ENCODE measurements around the gene STARD3NL.
"Not testable (repeated sequence)": the region's sequence is repeated elsewhere in the genome, so short reads cannot be mapped to it uniquely, and the experiment has no call there.

STARD3NL gene

GRCh38 chr7:38223306-38223705 lies 45.3 kb downstream of the STARD3NL start:
- DNase-seq: no peak

GRCh38 chr7:38224392-38224791 lies 46.3 kb downstream of the STARD3NL start:
- DNase-seq: no peak

GRCh38 chr7:38229386-38229785 lies 51.3 kb downstream of the STARD3NL start:
- DNase-seq: no peak

GRCh38 chr7:38229884-38230642 lies 52.0 kb downstream of the STARD3NL start:
- DNase-seq: no peak

- no peak for DNase-seq
These were observed 54.7 kb downstream of the STARD3NL start for GRCh38 chr7:38232502-38233366.

- not testable (repeated sequence) for DNase-seq
These were observed 56.7 kb downstream of the STARD3NL start for GRCh38 chr7:38234759-38235158.

- no peak for DNase-seq
These were observed 57.6 kb downstream of the STARD3NL start for GRCh38 chr7:38235606-38236005.

GRCh38 chr7:38239129-38239528 lies 61.1 kb downstream of the STARD3NL start:
- DNase-seq: not testable (repeated sequence)

- no peak for DNase-seq
These were observed 63.0 kb downstream of the STARD3NL start for GRCh38 chr7:38241071-38241470.

- no peak for DNase-seq
These were observed 64.8 kb downstream of the STARD3NL start for GRCh38 chr7:38242814-38243213.

GRCh38 chr7:38243345-38243744 lies 65.3 kb downstream of the STARD3NL start:
- DNase-seq: not testable (repeated sequence)

- DNase-seq: no peak
These were observed 66.5 kb downstream of the STARD3NL start for GRCh38 chr7:38244516-38244915.

GRCh38 chr7:38245409-38245977 lies 67.4 kb downstream of the STARD3NL start:
- DNase-seq: no peak

- DNase-seq: no peak
These were observed 70.1 kb downstream of the STARD3NL start for GRCh38 chr7:38248069-38248567.

GRCh38 chr7:38249849-38250248 lies 71.8 kb downstream of the STARD3NL start:
- DNase-seq: not testable (repeated sequence)

- DNase-seq: no peak
These were observed 79.3 kb downstream of the STARD3NL start for GRCh38 chr7:38257350-38257677.

GRCh38 chr7:38259157-38259556 lies 81.1 kb downstream of the STARD3NL start:
- DNase-seq: not testable (repeated sequence)

GRCh38 chr7:38261601-38262000 lies 83.6 kb downstream of the STARD3NL start:
- not testable (repeated sequence) for DNase-seq

- not testable (repeated sequence) for DNase-seq
These were observed 84.0 kb downstream of the STARD3NL start for GRCh38 chr7:38262026-38262425.

GRCh38 chr7:38262545-38262944 lies 84.5 kb downstream of the STARD3NL start:
- no peak for DNase-seq

GRCh38 chr7:38263274-38263673 lies 85.2 kb downstream of the STARD3NL start:
- not testable (repeated sequence) for DNase-seq

- DNase-seq: not testable (repeated sequence)
These were observed 86.6 kb downstream of the STARD3NL start for GRCh38 chr7:38264602-38265001.

- DNase-seq: not testable (repeated sequence)
These were observed 87.9 kb downstream of the STARD3NL start for GRCh38 chr7:38265958-38266357.
